Omental fat pad (tissue), 4 donors: Measurements from ENCODE around the gene ADCY10. TPM values are rescaled to one million over a fixed set of nuclear protein-coding genes. Genes with fewer than 3 reads are reported as not detected.

ENCODE experiments used
- ATAC-seq: fragments of 150-250 bp; one replicate; pipeline ENCODE4 v1.9.1; 2016; ENCODE audit warnings: mild to moderate bottlenecking, moderate library complexity; ENCODE audit not compliant: low FRiP score
- DNase-seq: peaks from one replicate; pipeline ENCODE4 v3.0.0-alpha.2; 2019; ENCODE audit warnings: low spot score
- CTCF ChIP-seq, 3 donors: fragments of 450-650 bp; IDR thresholded peaks; one replicate each; pipeline ENCODE4 v1.5.1; 2016 to 2017; ENCODE audit warnings: antibody characterized with exemption in 3 of 3, mild to moderate bottlenecking in 3 of 3, moderate library complexity in 2 of 3
- total RNA-seq, 4 donors: library from RNA; depleted of rRNA; stranded (reverse); fragments of >200 nt; gene quantifications; one replicate each; pipeline ENCODE4 v1.1.0, GENCODE V29; 2016

The ADCY10 gene
- total RNA-seq, 4 donors from 2014 or later = 0.32 to 1.0 (median 0.75) TPM; not detected in 1

- no peak for TF ChIP-seq CTCF (IDR thresholded peaks at IDR 0.05)
- DNase-seq (no peak), ATAC-seq (no peak)
Observed at GRCh38 chr1:167802235-167802634, 111.7 kb downstream of the ADCY10 start.

GRCh38 chr1:167800251-167800650 lies 113.7 kb downstream of the ADCY10 start:
- ATAC-seq = no peak
- DNase-seq = no peak
- no peak for TF ChIP-seq CTCF (IDR thresholded peaks at IDR 0.05)

GRCh38 chr1:167799747-167800146 lies 114.2 kb downstream of the ADCY10 start:
- DNase-seq (no peak), ATAC-seq (no peak)
- TF ChIP-seq CTCF (IDR thresholded peaks at IDR 0.05) = no peak

- ATAC-seq (no peak), DNase-seq (no peak)
- no peak for TF ChIP-seq CTCF (IDR thresholded peaks at IDR 0.05)
Observed at GRCh38 chr1:167798952-167799351, 115.0 kb downstream of the ADCY10 start.

GRCh38 chr1:167797015-167797414 lies 116.9 kb downstream of the ADCY10 start:
- DNase-seq (peak; percentile 49), ATAC-seq (peak; percentile 98)
- TF ChIP-seq CTCF (IDR thresholded peaks at IDR 0.05) = no peak

GRCh38 chr1:167795810-167796740 lies 117.9 kb downstream of the ADCY10 start:
- TF ChIP-seq CTCF (IDR thresholded peaks at IDR 0.05) = no peak
- ATAC-seq (no peak), DNase-seq (no peak)

GRCh38 chr1:167794043-167794442 lies 119.9 kb downstream of the ADCY10 start:
- no peak for ATAC-seq
- DNase-seq = no peak
- TF ChIP-seq CTCF (IDR thresholded peaks at IDR 0.05) = no peak
